ENCODE data around the gene CNN3. TPM values are rescaled to one million over a fixed set of nuclear protein-coding genes. Genes with fewer than 3 reads are reported as not detected.
A peak's percentile ranks its signal among the peaks of the same experiment; 100 is the strongest.

CNN3 gene
- total and polyA plus RNA-seq, 4 donors, result 43.9 to 87.4 (median 69.6) TPM

DNA sequence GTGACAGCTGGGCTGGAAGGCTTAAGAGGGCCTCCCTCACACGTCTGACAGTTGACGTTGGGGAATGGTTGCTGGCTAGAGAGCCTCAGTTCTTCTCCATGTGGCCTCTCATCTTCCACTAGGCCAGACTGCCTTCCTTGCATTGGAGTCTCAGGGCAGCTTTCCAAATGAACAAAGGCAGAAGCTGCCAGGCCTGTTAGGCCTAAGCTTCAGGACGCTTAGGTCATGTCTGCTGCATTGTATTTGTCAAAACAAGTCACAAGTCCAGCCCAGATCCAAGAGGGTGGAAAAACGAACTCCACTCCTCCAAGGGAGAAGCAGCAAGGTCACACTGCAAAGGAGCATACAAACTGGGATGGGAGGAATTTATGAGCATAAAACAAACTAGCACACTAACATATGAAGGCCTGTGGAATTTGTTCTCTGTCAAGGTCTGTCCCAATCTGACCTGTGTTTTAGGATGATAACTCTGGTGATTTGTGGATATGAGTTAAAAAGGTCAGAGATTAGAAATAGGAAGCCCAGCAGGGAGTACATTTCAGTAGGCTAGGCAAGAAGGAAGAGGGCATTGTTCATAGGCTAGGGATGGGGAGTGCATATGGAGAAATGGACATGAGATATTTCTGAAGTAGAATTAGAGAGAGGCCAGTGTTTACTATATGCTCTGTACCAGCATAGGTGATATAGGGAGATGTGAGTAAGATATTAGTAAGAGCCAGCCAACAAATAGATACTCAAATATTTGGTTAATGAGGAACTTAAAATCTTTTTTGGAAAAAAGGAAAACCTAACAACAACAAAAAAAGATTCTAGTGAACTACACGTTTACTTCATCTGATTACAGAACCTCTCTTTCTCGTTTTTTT is 29.1 kb upstream of the CNN3 start:
- Histone ChIP-seq H3K9me3 (ENCODE audit: control insufficient read depth in 4 of 4, low read length in 3 of 4) (no peaks in the 10 kb centered on the region), H3K27ac (ENCODE audit: low read depth in 1 of 2, low read length in 2 of 2) (peak overlapping the region; percentile 41 to 57), H3K27me3 (ENCODE audit: control insufficient read depth in 4 of 4, insufficient read depth in 4 of 4, low read length in 3 of 4) (no peaks in the 10 kb centered on the region), H3K4me3 (ENCODE audit: low read depth in 1 of 3, low read length in 3 of 3) (no peak overlapping the region), H3K9ac (ENCODE audit: low read depth in 1 of 2, low read length in 2 of 2) (no peak overlapping the region), H3K4me1 (ENCODE audit: control insufficient read depth in 4 of 4, insufficient read depth in 4 of 4, low read length in 3 of 4) (peaks cover 7 to 37% (median 15%) of the 10 kb centered on the region in 4 donors), H3K36me3 (ENCODE audit: control insufficient read depth in 4 of 4, insufficient read depth in 3 of 4, low read depth in 1 of 4, low read length in 3 of 4) (no peaks in the 10 kb centered on the region)
- WGBS, result 41% methylated on average over 6 of the region's 6 CpGs
- no peak for DNase-seq (ENCODE audit: low spot score)
- TF ChIP-seq HNF4G (IDR thresholded peaks at IDR 0.05), result peak; percentile 9
- no peak for TF ChIP-seq GABPA (IDR thresholded peaks at IDR 0.05 in 1 of 2, conservative IDR thresholded peaks at IDR 0.05 in 1 of 2)
- TF ChIP-seq JUND (IDR thresholded peaks at IDR 0.05), result peak in 1 of 2 donors; percentile 13
- peak; percentile 32 for TF ChIP-seq YY1 (IDR thresholded peaks at IDR 0.05)
- TF ChIP-seq, protein P1, sequence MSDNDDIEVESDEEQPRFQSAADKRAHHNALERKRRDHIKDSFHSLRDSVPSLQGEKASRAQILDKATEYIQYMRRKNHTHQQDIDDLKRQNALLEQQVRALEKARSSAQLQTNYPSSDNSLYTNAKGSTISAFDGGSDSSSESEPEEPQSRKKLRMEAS (IDR thresholded peaks at IDR 0.05), result no peak
- peak; percentile 81 to 85 for TF ChIP-seq RXRA (IDR thresholded peaks at IDR 0.05)
- peak in 1 of 2 donors; percentile 14 for TF ChIP-seq RAD21 (IDR thresholded peaks at IDR 0.05)
- TF ChIP-seq FOXA1 (IDR thresholded peaks at IDR 0.05), result no peak
- TF ChIP-seq NR2F2 (IDR thresholded peaks at IDR 0.05), result peak; percentile 52
- peak; percentile 59 for TF ChIP-seq SP1 (IDR thresholded peaks at IDR 0.05)
- TF ChIP-seq, protein P2, sequence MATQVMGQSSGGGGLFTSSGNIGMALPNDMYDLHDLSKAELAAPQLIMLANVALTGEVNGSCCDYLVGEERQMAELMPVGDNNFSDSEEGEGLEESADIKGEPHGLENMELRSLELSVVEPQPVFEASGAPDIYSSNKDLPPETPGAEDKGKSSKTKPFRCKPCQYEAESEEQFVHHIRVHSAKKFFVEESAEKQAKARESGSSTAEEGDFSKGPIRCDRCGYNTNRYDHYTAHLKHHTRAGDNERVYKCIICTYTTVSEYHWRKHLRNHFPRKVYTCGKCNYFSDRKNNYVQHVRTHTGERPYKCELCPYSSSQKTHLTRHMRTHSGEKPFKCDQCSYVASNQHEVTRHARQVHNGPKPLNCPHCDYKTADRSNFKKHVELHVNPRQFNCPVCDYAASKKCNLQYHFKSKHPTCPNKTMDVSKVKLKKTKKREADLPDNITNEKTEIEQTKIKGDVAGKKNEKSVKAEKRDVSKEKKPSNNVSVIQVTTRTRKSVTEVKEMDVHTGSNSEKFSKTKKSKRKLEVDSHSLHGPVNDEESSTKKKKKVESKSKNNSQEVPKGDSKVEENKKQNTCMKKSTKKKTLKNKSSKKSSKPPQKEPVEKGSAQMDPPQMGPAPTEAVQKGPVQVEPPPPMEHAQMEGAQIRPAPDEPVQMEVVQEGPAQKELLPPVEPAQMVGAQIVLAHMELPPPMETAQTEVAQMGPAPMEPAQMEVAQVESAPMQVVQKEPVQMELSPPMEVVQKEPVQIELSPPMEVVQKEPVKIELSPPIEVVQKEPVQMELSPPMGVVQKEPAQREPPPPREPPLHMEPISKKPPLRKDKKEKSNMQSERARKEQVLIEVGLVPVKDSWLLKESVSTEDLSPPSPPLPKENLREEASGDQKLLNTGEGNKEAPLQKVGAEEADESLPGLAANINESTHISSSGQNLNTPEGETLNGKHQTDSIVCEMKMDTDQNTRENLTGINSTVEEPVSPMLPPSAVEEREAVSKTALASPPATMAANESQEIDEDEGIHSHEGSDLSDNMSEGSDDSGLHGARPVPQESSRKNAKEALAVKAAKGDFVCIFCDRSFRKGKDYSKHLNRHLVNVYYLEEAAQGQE (IDR thresholded peaks at IDR 0.05), result no peak
- no peak for TF ChIP-seq EGR1 (IDR thresholded peaks at IDR 0.05; ENCODE audit: low read depth in 2 of 2)
- TF ChIP-seq, protein P3, sequence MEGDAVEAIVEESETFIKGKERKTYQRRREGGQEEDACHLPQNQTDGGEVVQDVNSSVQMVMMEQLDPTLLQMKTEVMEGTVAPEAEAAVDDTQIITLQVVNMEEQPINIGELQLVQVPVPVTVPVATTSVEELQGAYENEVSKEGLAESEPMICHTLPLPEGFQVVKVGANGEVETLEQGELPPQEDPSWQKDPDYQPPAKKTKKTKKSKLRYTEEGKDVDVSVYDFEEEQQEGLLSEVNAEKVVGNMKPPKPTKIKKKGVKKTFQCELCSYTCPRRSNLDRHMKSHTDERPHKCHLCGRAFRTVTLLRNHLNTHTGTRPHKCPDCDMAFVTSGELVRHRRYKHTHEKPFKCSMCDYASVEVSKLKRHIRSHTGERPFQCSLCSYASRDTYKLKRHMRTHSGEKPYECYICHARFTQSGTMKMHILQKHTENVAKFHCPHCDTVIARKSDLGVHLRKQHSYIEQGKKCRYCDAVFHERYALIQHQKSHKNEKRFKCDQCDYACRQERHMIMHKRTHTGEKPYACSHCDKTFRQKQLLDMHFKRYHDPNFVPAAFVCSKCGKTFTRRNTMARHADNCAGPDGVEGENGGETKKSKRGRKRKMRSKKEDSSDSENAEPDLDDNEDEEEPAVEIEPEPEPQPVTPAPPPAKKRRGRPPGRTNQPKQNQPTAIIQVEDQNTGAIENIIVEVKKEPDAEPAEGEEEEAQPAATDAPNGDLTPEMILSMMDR (IDR thresholded peaks at IDR 0.05; ENCODE audit: low read depth, low read length, missing input control), result no peak
- TF ChIP-seq, protein P4, sequence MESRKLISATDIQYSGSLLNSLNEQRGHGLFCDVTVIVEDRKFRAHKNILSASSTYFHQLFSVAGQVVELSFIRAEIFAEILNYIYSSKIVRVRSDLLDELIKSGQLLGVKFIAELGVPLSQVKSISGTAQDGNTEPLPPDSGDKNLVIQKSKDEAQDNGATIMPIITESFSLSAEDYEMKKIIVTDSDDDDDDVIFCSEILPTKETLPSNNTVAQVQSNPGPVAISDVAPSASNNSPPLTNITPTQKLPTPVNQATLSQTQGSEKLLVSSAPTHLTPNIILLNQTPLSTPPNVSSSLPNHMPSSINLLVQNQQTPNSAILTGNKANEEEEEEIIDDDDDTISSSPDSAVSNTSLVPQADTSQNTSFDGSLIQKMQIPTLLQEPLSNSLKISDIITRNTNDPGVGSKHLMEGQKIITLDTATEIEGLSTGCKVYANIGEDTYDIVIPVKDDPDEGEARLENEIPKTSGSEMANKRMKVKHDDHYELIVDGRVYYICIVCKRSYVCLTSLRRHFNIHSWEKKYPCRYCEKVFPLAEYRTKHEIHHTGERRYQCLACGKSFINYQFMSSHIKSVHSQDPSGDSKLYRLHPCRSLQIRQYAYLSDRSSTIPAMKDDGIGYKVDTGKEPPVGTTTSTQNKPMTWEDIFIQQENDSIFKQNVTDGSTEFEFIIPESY (IDR thresholded peaks at IDR 0.05), result no peak
- TF ChIP-seq HNF4A (conservative IDR thresholded peaks at IDR 0.05), result peak; percentile 72 to 82
- no peak for TF ChIP-seq TAF1 (conservative IDR thresholded peaks at IDR 0.05)
- no peak for TF ChIP-seq FOXA2 (IDR thresholded peaks at IDR 0.05)
- TF ChIP-seq, protein P5, sequence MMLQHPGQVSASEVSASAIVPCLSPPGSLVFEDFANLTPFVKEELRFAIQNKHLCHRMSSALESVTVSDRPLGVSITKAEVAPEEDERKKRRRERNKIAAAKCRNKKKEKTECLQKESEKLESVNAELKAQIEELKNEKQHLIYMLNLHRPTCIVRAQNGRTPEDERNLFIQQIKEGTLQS (IDR thresholded peaks at IDR 0.05), result no peak

Data from liver (tissue), 9 donors.